GM12878 (cell line): ENCODE data around the gene ADGRA3. TPM values are rescaled to one million over a fixed set of nuclear protein-coding genes. Genes with fewer than 3 reads are reported as not detected.

Source experiments
- ATF7 ChIP-seq: fragments of 450-650 bp; IDR thresholded peaks from 2 replicates; pipeline ENCODE4 v1.6.1; 2016; ENCODE audit warnings: low read depth, mild to moderate bottlenecking
- BHLHE40 ChIP-seq, 2 experiments: fragments of 450-650 bp in 1 of 2; IDR thresholded peaks; 2 replicates each; pipeline ENCODE4 v1.6.1; 2011 to 2017; ENCODE audit warnings: low read depth in 2 of 2, borderline replicate concordance in 1 of 2, improper control_type of control experiment in 1 of 2, low read length in 1 of 2, mild to moderate bottlenecking in 1 of 2
- CBX5 ChIP-seq: sonication (generic); IDR thresholded peaks from 2 replicates; pipeline ENCODE4 v1.6.1; 2016; ENCODE audit warnings: low read depth, moderate library complexity, mild to moderate bottlenecking, inconsistent platforms
- EED ChIP-seq: sonication (generic); IDR thresholded peaks from 2 replicates; pipeline ENCODE4 v1.6.1; 2016; ENCODE audit warnings: antibody characterized with exemption, low read depth
- EP300 ChIP-seq, 2 experiments: fragments of 150-350 bp in 1 of 2; IDR thresholded peaks; 2 replicates each; pipeline ENCODE4 v1.6.1; 2011 to 2012; ENCODE audit warnings: low read depth in 2 of 2, low read length in 2 of 2, borderline replicate concordance in 1 of 2, improper control_type of control experiment in 1 of 2, inconsistent platforms in 1 of 2; ENCODE audit not compliant: control insufficient read depth in 1 of 2
- FOXK2 ChIP-seq: fragments of 450-650 bp; IDR thresholded peaks from 2 replicates; pipeline ENCODE4 v1.6.1; 2017; ENCODE audit warnings: mild to moderate bottlenecking, moderate library complexity
- HCFC1 ChIP-seq: fragments of 150-350 bp; IDR thresholded peaks from 2 replicates; pipeline ENCODE4 v1.6.1; 2014; ENCODE audit warnings: low read length
- IKZF2 ChIP-seq, 2 experiments: fragments of 450-650 bp; IDR thresholded peaks; 2 replicates each; pipeline ENCODE4 v1.6.1; 2017; ENCODE audit warnings: mild to moderate bottlenecking in 2 of 2, moderate library complexity in 2 of 2
- LARP7 ChIP-seq: fragments of 450-650 bp; IDR thresholded peaks from 2 replicates; pipeline ENCODE4 v1.6.1; 2017; ENCODE audit warnings: mild to moderate bottlenecking
- NFXL1 ChIP-seq: fragments of 450-650 bp; IDR thresholded peaks from 2 replicates; pipeline ENCODE4 v1.6.1; 2017; ENCODE audit warnings: antibody characterized with exemption, mild to moderate bottlenecking, borderline replicate concordance
- NFYB ChIP-seq: IDR thresholded peaks from 2 replicates; pipeline ENCODE4 v1.6.1; 2011; ENCODE audit warnings: low read depth, mild to moderate bottlenecking, low read length, improper control_type of control experiment, moderate library complexity; ENCODE audit not compliant: insufficient read depth
- NR2C1 ChIP-seq: fragments of 450-650 bp; IDR thresholded peaks from 2 replicates; pipeline ENCODE4 v1.6.1; 2017; ENCODE audit warnings: antibody characterized with exemption, mild to moderate bottlenecking, moderate library complexity
- PML ChIP-seq: IDR thresholded peaks from 2 replicates; pipeline ENCODE4 v1.6.1; 2012; ENCODE audit warnings: low read length, inconsistent platforms
- POLR2AphosphoS2 ChIP-seq: IDR thresholded peaks from 2 replicates; pipeline ENCODE4 v1.6.1; 2011; ENCODE audit warnings: low read depth, mild to moderate bottlenecking, low read length, improper control_type of control experiment, moderate library complexity
- RBBP5 ChIP-seq: fragments of 200-600 bp; sonication (generic); conservative IDR thresholded peaks from 2 replicates; pipeline ENCODE4 v1.6.1; 2016
- SIX5 ChIP-seq: IDR thresholded peaks from 2 replicates; pipeline ENCODE4 v1.6.1; 2011; ENCODE audit warnings: mild to moderate bottlenecking, low read depth, low read length, moderate library complexity; ENCODE audit not compliant: severe bottlenecking
- STAT1 ChIP-seq: fragments of 450-650 bp; conservative IDR thresholded peaks from 2 replicates; pipeline ENCODE4 v1.6.1; 2014; ENCODE audit warnings: antibody characterized with exemption, mild to moderate bottlenecking
- polyA plus RNA-seq, 11 experiments: library from polyadenylated mRNA; depleted of rRNA in 4 of 11; unstranded in 6 of 11; stranded (reverse) in 5 of 11; fragments of >200 nt; fragmentation: Nextera tagmentation in 4 of 11; fragmentation: Illumina TruSeq in 1 of 11; extraction: Ambion mirVana in 4 of 11; extraction: Trizol in 1 of 11; gene quantifications; 1 replicate in 1 of 11; 2 replicates in 10 of 11; pipeline versions ENCODE4 v1.2.1 to v1.2.3, GENCODE V29; 2011 to 2016; ENCODE audit warnings: inconsistent platforms in 2 of 11, missing spikeins in 2 of 11, low read depth in 1 of 11
- total RNA-seq, 4 experiments: library from RNA; depleted of rRNA in 3 of 4; stranded (reverse); fragments of >200 nt in 3 of 4; fragmentation: Illumina TruSeq in 1 of 4; extraction: Trizol in 1 of 4; gene quantifications; 2 replicates each; pipeline versions ENCODE4 v1.2.1 to v1.2.3, GENCODE V29; 2013 to 2021
- TF ChIP-seq, protein P1 (sequence below): fragments of 450-650 bp; IDR thresholded peaks from 2 replicates; pipeline ENCODE4 v1.6.1; 2016; ENCODE audit warnings: mild to moderate bottlenecking
- TF ChIP-seq, protein P2 (sequence below): IDR thresholded peaks from 2 replicates; pipeline ENCODE4 v1.6.1; 2012; ENCODE audit warnings: low read depth, low read length, improper control_type of control experiment
- TF ChIP-seq, protein P3 (sequence below): fragments of 450-650 bp; IDR thresholded peaks from 2 replicates; pipeline ENCODE4 v1.6.1; 2018; ENCODE audit warnings: borderline replicate concordance, mild to moderate bottlenecking; ENCODE audit not compliant: partially characterized antibody
- TF ChIP-seq, protein P4 (sequence below): fragments of 450-650 bp; IDR thresholded peaks from 2 replicates; pipeline ENCODE4 v1.6.1; 2017; ENCODE audit warnings: mild to moderate bottlenecking, moderate library complexity

Gene ADGRA3
- total and polyA plus RNA-seq, 10 of the 15 experiments (the other 5 are each of a cell fraction or from before 2014, with no cell fraction given) = 0.24 to 66.2 (median 2.5) TPM

DNA sequence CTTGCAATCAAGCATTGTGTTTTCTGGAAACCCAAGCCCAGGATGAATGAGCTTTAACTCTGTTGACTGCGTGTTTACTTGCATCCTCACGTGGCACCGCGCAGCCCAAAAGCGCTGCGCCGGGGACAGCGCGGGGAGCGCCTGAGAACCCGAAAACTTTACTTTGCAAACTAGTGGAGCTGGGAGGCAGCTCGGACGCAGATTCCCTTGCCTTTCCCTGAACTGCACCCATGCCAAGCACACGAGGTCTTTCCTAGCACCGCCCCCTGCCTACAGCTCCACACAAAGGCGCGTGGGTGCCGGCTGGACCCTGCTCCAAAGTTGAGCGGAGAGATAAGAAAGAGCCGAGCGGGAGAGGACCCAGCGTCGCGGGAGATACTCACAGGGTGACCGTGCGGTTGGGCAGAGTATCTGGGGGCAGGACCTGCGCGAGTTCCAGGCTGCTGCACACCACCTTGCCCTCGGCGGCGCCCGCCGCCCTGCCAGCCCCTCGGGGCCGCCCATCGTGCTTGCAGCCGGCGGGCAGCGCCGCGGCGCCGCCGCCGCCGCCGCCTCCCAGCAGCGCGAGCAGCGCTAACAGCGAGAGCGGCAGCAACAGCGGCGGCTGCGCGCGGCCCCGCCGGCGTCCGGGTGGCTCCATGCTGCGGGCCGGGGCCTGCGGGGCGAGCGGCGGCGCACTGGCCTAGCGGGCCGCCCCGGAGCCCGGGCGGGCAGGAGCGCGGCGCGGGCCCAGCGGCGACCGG is 550 bp downstream of the ADGRA3 start (continued):
- TF ChIP-seq ATF7 (no peak), RBBP5 (no peak), EP300 (IDR thresholded peaks at IDR 0.05; ENCODE audit: borderline replicate concordance in 1 of 2, control insufficient read depth in 1 of 2, low read depth in 2 of 2, low read length in 2 of 2) (no peak), IKZF2 (IDR thresholded peaks at IDR 0.05) (no peak), BHLHE40 (IDR thresholded peaks at IDR 0.05; ENCODE audit: borderline replicate concordance in 1 of 2, low read depth in 2 of 2, low read length in 1 of 2) (peak; percentile 33 to 76; a peak in 3 of 4 replicates), FOXK2 (0 out of 2 replicates have a peak, but pooled peaks have one; percentile 56), SIX5 (no peak), EED (no peak), POLR2AphosphoS2 (no peak), CBX5 (no peak), LARP7 (no peak), HCFC1 (no peak), NFXL1 (no peak), STAT1 (no peak), PML (no peak), NR2C1 (no peak), NFYB (no peak)
- TF ChIP-seq, protein P1, sequence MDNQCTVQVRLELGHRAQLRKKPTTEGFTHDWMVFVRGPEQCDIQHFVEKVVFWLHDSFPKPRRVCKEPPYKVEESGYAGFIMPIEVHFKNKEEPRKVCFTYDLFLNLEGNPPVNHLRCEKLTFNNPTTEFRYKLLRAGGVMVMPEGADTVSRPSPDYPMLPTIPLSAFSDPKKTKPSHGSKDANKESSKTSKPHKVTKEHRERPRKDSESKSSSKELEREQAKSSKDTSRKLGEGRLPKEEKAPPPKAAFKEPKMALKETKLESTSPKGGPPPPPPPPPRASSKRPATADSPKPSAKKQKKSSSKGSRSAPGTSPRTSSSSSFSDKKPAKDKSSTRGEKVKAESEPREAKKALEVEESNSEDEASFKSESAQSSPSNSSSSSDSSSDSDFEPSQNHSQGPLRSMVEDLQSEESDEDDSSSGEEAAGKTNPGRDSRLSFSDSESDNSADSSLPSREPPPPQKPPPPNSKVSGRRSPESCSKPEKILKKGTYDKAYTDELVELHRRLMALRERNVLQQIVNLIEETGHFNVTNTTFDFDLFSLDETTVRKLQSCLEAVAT = no peak; the same call in none of the 2 replicates
- TF ChIP-seq, protein P2, sequence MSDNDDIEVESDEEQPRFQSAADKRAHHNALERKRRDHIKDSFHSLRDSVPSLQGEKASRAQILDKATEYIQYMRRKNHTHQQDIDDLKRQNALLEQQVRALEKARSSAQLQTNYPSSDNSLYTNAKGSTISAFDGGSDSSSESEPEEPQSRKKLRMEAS = peak; percentile 56; the same call in 1 of the 2 replicates
- TF ChIP-seq, protein P3, sequence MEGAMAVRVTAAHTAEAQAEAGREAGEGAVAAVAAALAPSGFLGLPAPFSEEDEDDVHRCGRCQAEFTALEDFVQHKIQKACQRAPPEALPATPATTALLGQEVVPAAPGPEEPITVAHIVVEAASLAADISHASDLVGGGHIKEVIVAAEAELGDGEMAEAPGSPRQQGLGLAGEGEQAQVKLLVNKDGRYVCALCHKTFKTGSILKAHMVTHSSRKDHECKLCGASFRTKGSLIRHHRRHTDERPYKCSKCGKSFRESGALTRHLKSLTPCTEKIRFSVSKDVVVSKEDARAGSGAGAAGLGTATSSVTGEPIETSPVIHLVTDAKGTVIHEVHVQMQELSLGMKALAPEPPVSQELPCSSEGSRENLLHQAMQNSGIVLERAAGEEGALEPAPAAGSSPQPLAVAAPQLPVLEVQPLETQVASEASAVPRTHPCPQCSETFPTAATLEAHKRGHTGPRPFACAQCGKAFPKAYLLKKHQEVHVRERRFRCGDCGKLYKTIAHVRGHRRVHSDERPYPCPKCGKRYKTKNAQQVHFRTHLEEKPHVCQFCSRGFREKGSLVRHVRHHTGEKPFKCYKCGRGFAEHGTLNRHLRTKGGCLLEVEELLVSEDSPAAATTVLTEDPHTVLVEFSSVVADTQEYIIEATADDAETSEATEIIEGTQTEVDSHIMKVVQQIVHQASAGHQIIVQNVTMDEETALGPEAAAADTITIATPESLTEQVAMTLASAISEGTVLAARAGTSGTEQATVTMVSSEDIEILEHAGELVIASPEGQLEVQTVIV = no peak
- TF ChIP-seq, protein P4, sequence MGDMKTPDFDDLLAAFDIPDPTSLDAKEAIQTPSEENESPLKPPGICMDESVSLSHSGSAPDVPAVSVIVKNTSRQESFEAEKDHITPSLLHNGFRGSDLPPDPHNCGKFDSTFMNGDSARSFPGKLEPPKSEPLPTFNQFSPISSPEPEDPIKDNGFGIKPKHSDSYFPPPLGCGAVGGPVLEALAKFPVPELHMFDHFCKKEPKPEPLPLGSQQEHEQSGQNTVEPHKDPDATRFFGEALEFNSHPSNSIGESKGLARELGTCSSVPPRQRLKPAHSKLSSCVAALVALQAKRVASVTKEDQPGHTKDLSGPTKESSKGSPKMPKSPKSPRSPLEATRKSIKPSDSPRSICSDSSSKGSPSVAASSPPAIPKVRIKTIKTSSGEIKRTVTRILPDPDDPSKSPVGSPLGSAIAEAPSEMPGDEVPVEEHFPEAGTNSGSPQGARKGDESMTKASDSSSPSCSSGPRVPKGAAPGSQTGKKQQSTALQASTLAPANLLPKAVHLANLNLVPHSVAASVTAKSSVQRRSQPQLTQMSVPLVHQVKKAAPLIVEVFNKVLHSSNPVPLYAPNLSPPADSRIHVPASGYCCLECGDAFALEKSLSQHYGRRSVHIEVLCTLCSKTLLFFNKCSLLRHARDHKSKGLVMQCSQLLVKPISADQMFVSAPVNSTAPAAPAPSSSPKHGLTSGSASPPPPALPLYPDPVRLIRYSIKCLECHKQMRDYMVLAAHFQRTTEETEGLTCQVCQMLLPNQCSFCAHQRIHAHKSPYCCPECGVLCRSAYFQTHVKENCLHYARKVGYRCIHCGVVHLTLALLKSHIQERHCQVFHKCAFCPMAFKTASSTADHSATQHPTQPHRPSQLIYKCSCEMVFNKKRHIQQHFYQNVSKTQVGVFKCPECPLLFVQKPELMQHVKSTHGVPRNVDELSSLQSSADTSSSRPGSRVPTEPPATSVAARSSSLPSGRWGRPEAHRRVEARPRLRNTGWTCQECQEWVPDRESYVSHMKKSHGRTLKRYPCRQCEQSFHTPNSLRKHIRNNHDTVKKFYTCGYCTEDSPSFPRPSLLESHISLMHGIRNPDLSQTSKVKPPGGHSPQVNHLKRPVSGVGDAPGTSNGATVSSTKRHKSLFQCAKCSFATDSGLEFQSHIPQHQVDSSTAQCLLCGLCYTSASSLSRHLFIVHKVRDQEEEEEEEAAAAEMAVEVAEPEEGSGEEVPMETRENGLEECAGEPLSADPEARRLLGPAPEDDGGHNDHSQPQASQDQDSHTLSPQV = no peak
